Measurements from ENCODE around the gene PIP4K2B. TPM values are rescaled to one million over a fixed set of nuclear protein-coding genes. Genes with fewer than 3 reads are reported as not detected.

The PIP4K2B gene
- total RNA-seq, 1 experiment from 2014 or later, result 25.5 TPM

GRCh38 chr17:38743556-38744171 lies 55.7 kb downstream of the PIP4K2B start:
- H3K4me3 ChIP-seq (ENCODE audit: low read length), result no peak overlapping the region
- H4K20me1 ChIP-seq (ENCODE audit: low read length), result peaks cover 8% of the 10 kb centered on the region; the same call in 1 of the 2 replicates
- no peak overlapping the region for H3K27ac ChIP-seq (ENCODE audit: low read length)
- peaks cover 8% of the 10 kb centered on the region for H3K4me1 ChIP-seq (ENCODE audit: insufficient read depth, low read length)
- H3K9me3 ChIP-seq (ENCODE audit: low read length), result no peaks in the 10 kb centered on the region
- no peak overlapping the region for H3K9ac ChIP-seq (ENCODE audit: low read length)
- H3F3A ChIP-seq (ENCODE audit: low read length, unreplicated experiment), result no peaks in the 10 kb centered on the region
- TF ChIP-seq CTCF (conservative IDR thresholded peaks at IDR 0.05; ENCODE audit: low read depth, low read length) (no peak), EZH2phosphoT487 (IDR thresholded peaks at IDR 0.05; ENCODE audit: borderline replicate concordance, low read length) (no peak), EZH2 (IDR thresholded peaks at IDR 0.05; ENCODE audit: low read length, unreplicated experiment) (no peak)
- no peaks in the 10 kb centered on the region for H3K27me3 ChIP-seq (ENCODE audit: low read length)
- intact Hi-C loops (cut with micrococcal nuclease), result no loop called here
- no peaks in the 10 kb centered on the region for H3K9me2 ChIP-seq (replicated peaks; ENCODE audit: low read length)
- H3K36me3 ChIP-seq (ENCODE audit: low read depth, low read length), result no peaks in the 10 kb centered on the region; the same call in 1 of the 2 replicates
- ChIA-PET POLR2A (ENCODE audit: unreplicated experiment) (no interaction called here), CTCF (no interaction called here)
- DNase-seq (no peak), ATAC-seq (no peak)
- no peak overlapping the region for H3K4me2 ChIP-seq (ENCODE audit: low read length)
- H3K79me2 ChIP-seq (ENCODE audit: low read length), result peaks cover 77% of the 10 kb centered on the region
- no peak overlapping the region for H2AFZ ChIP-seq (ENCODE audit: low read length)
- no TSS peak for BruUV-seq (replicated peaks)

GRCh38 chr17:38742411-38743308 lies 56.7 kb downstream of the PIP4K2B start:
- Histone ChIP-seq H3K27ac (ENCODE audit: low read length) (no peak overlapping the region), H3K9ac (ENCODE audit: low read length) (no peak overlapping the region), H3K9me2 (replicated peaks; ENCODE audit: low read length) (no peaks in the 10 kb centered on the region), H2AFZ (ENCODE audit: low read length) (no peak overlapping the region), H3K4me3 (ENCODE audit: low read length) (no peak overlapping the region), H3K9me3 (ENCODE audit: low read length) (no peaks in the 10 kb centered on the region), H4K20me1 (ENCODE audit: low read length) (peaks cover 8% of the 10 kb centered on the region; the same call in 1 of the 2 replicates), H3K4me1 (ENCODE audit: insufficient read depth, low read length) (peaks cover 8% of the 10 kb centered on the region), H3K27me3 (ENCODE audit: low read length) (no peaks in the 10 kb centered on the region), H3K36me3 (ENCODE audit: low read depth, low read length) (no peaks in the 10 kb centered on the region; the same call in 1 of the 2 replicates), H3F3A (ENCODE audit: low read length, unreplicated experiment) (no peaks in the 10 kb centered on the region), H3K79me2 (ENCODE audit: low read length) (peaks cover 70% of the 10 kb centered on the region), H3K4me2 (ENCODE audit: low read length) (no peak overlapping the region)
- no peak for TF ChIP-seq CTCF (conservative IDR thresholded peaks at IDR 0.05; ENCODE audit: low read depth, low read length)
- no peak for TF ChIP-seq EZH2 (IDR thresholded peaks at IDR 0.05; ENCODE audit: low read length, unreplicated experiment)
- no peak for TF ChIP-seq EZH2phosphoT487 (IDR thresholded peaks at IDR 0.05; ENCODE audit: borderline replicate concordance, low read length)
- CTCF ChIA-PET, result no interaction called here
- POLR2A ChIA-PET (ENCODE audit: unreplicated experiment), result no interaction called here
- intact Hi-C loops (cut with micrococcal nuclease), result no loop called here
- BruUV-seq (replicated peaks), result no TSS peak
- ATAC-seq (no peak), DNase-seq (no peak)

Measured in PC-3 (cell line).